Spleen (tissue), 11 donors: Measurements from ENCODE around the gene MIF. TPM values are rescaled to one million over a fixed set of nuclear protein-coding genes. Genes with fewer than 3 reads are reported as not detected.
A peak's percentile ranks its signal among the peaks of the same experiment; 100 is the strongest.

ENCODE experiments used
- DNase-seq: peaks from one replicate; pipeline ENCODE4 v3.0.0-alpha.2; 2020
- H3K27ac ChIP-seq, 8 donors: fragments of 200-600 bp; sonication (generic) in 7 of 8; 1 replicate in 4 of 8; 2 replicates in 4 of 8; pipeline versions ENCODE4 v1.5.0 to v1.8.0; 2016 to 2021; ENCODE audit warnings: inconsistent platforms in 4 of 8, mild to moderate bottlenecking in 4 of 8, moderate library complexity in 1 of 8
- H3K27me3 ChIP-seq, 7 donors: fragments of 200-600 bp; sonication (generic) in 6 of 7; replicated peaks in 1 of 7; 1 replicate in 4 of 7; 2 replicates in 3 of 7; pipeline versions ENCODE4 v1.5.0 to v1.8.0; 2016 to 2021; ENCODE audit warnings: inconsistent platforms in 3 of 7, mild to moderate bottlenecking in 1 of 7
- H3K36me3 ChIP-seq, 6 donors: fragments of 200-600 bp; sonication (generic) in 5 of 6; 1 replicate in 4 of 6; 2 replicates in 2 of 6; pipeline versions ENCODE4 v1.5.0 to v1.8.0; 2016 to 2021; ENCODE audit warnings: inconsistent platforms in 2 of 6
- H3K4me1 ChIP-seq, 6 donors: fragments of 200-600 bp; sonication (generic) in 5 of 6; 1 replicate in 3 of 6; 2 replicates in 3 of 6; pipeline versions ENCODE4 v1.5.0 to v1.8.0; 2016 to 2021; ENCODE audit warnings: inconsistent platforms in 3 of 6
- H3K4me3 ChIP-seq, 8 donors: fragments of 200-600 bp; sonication (generic) in 7 of 8; 1 replicate in 4 of 8; 2 replicates in 4 of 8; pipeline versions ENCODE4 v1.5.0 to v1.8.0; 2016 to 2021; ENCODE audit warnings: inconsistent platforms in 4 of 8, mild to moderate bottlenecking in 4 of 8, moderate library complexity in 2 of 8
- H3K9me3 ChIP-seq, 8 donors: fragments of 200-600 bp; sonication (generic) in 7 of 8; 1 replicate in 4 of 8; 2 replicates in 4 of 8; pipeline versions ENCODE4 v1.5.0 to v1.8.0; 2016 to 2021; ENCODE audit warnings: inconsistent platforms in 4 of 8
- CTCF ChIP-seq, 11 experiments: fragments of 200-600 bp in 7 of 11; fragments of 450-650 bp in 4 of 11; sonication (generic) in 4 of 11; IDR thresholded peaks in 8 of 11; conservative IDR thresholded peaks in 3 of 11; 1 replicate in 7 of 11; 2 replicates in 4 of 11; pipeline versions ENCODE4 v1.4.0 to v1.8.0; 2016 to 2021; ENCODE audit warnings: antibody characterized with exemption in 11 of 11, inconsistent platforms in 4 of 11, mild to moderate bottlenecking in 1 of 11
- POLR2A ChIP-seq, 3 donors: fragments of 450-650 bp; IDR thresholded peaks; one replicate each; pipeline ENCODE4 v1.5.1; 2017; ENCODE audit warnings: antibody characterized with exemption in 3 of 3, mild to moderate bottlenecking in 1 of 3
- POLR2AphosphoS5 ChIP-seq, 3 donors: sonication (generic); formaldehyde crosslinking; IDR thresholded peaks; one replicate each; pipeline ENCODE4 v1.5.1; 2017; ENCODE audit warnings: antibody characterized with exemption in 3 of 3
- WGBS, 5 donors: extraction: QIAGEN DNeasy Blood & Tissue Kit in 3 of 5; methylation state at CpG; one replicate each; pipeline versions ENCODE4 v1.1.5 to v1.1.7; 2013 to 2018; 5-methylcytosine and 5-hydroxymethylcytosine counted together
- intact Hi-C: fragments of 100-400 bp; cut with DNase I; formaldehyde crosslinking; loops from one replicate; pipeline ENCODE4 v1.15.0; 2023; ENCODE audit warnings: low total_unique reads
- polyA plus RNA-seq, 3 donors: library from polyadenylated mRNA; stranded (reverse); fragments of 200-250 nt; gene quantifications; one replicate each; pipeline ENCODE4 v1.2.1, GENCODE V29; 2013
- total RNA-seq, 7 donors: library from RNA; depleted of rRNA in 3 of 7; stranded (reverse); fragments of >200 nt in 3 of 7; fragmentation: NEBNext Ultra II Directional in 4 of 7; extraction: Animal tissue kit (Norgen Biotek cat#: 25700) in 4 of 7; gene quantifications; one replicate each; pipeline versions ENCODE4 v1.1.0 to v1.2.1, GENCODE V29; 2016 to 2021
- donor health status: healthy with polysubstance abuse.
- donor health status: DM: no; HTN: no; CAD: no; lungs with moderate emphysema.
- donor health status: DM: no; HTN: no; CAD: no.
- donor health status: Bipolar disorder and iron deficiency.
- donor health status: healthy.
- donor health status: DM: no; HTN: no; CAD: no.
- donor health status: DM: yes; HTN: yes; CAD: no.

Gene MIF
- total and polyA plus RNA-seq, 10 donors, result 168 to 580 (median 219) TPM

- Histone ChIP-seq H3K4me3 (no peak overlapping the region), H3K27ac (peak overlapping the region in 4 of 8 donors; percentile 29 to 56 (median 47)), H3K4me1 (peaks cover 0 to 31% (median 11%) of the 10 kb centered on the region in 6 donors), H3K36me3 (no peaks in the 10 kb centered on the region), H3K9me3 (no peaks in the 10 kb centered on the region), H3K27me3 (no peaks in the 10 kb centered on the region)
- intact Hi-C loops, result no loop called here
- WGBS, 5 donors, result 77 to 92% (median 86%) methylated on average over 11 of the region's 11 CpGs
- no peak for DNase-seq
- no peak for TF ChIP-seq CTCF (IDR thresholded peaks at IDR 0.05 in 8 of 11, conservative IDR thresholded peaks at IDR 0.05 in 3 of 11)
- TF ChIP-seq POLR2A (IDR thresholded peaks at IDR 0.05), result no peak
- no peak for TF ChIP-seq POLR2AphosphoS5 (IDR thresholded peaks at IDR 0.05)
Measured at GRCh38 chr22:23908587-23909205, 14.5 kb downstream of the MIF start.

GRCh38 chr22:23909296-23909898 lies 15.2 kb downstream of the MIF start:
- Histone ChIP-seq H3K36me3 (no peaks in the 10 kb centered on the region), H3K9me3 (no peaks in the 10 kb centered on the region), H3K4me1 (peaks cover 0 to 37% (median 16%) of the 10 kb centered on the region in 6 donors), H3K27me3 (no peaks in the 10 kb centered on the region), H3K27ac (peak overlapping the region in 5 of 8 donors; percentile 17 to 56 (median 47)), H3K4me3 (peak overlapping the region in 1 of 8 donors; percentile 15)
- intact Hi-C loops, result no loop called here
- 50 to 70% (median 68%) methylated on average over 6 of the region's 6 CpGs for WGBS, 5 donors
- TF ChIP-seq POLR2A (IDR thresholded peaks at IDR 0.05) (no peak), POLR2AphosphoS5 (IDR thresholded peaks at IDR 0.05) (no peak), CTCF (IDR thresholded peaks at IDR 0.05 in 8 of 11, conservative IDR thresholded peaks at IDR 0.05 in 3 of 11) (no peak)
- DNase-seq, result no peak

GRCh38 chr22:23910496-23911190 lies 16.5 kb downstream of the MIF start:
- Histone ChIP-seq H3K27me3 (no peaks in the 10 kb centered on the region), H3K4me3 (no peak overlapping the region), H3K4me1 (peaks cover 0 to 42% (median 21%) of the 10 kb centered on the region in 6 donors), H3K9me3 (no peaks in the 10 kb centered on the region), H3K27ac (no peak overlapping the region), H3K36me3 (no peaks in the 10 kb centered on the region)
- intact Hi-C loops, result no loop called here
- no peak for TF ChIP-seq CTCF (IDR thresholded peaks at IDR 0.05 in 8 of 11, conservative IDR thresholded peaks at IDR 0.05 in 3 of 11)
- TF ChIP-seq POLR2A (IDR thresholded peaks at IDR 0.05), result no peak
- no peak for TF ChIP-seq POLR2AphosphoS5 (IDR thresholded peaks at IDR 0.05)
- WGBS, 5 donors, result 72 to 90% (median 82%) methylated on average over 3 of the region's 3 CpGs
- DNase-seq, result no peak
